Stimulated activated CD8-positive, alpha-beta memory T cell treated with anti-CD3 and anti-CD28 coated beads, Interleukin-15, amount 100 ng/mL, for 24 hours (primary cell): ENCODE data around the gene AGAP2.

Experiments
- DNase-seq: peaks from one replicate; pipeline ENCODE4 v3.0.0-alpha.2; 2020; ENCODE audit warnings: low read depth

Gene AGAP2

DNA sequence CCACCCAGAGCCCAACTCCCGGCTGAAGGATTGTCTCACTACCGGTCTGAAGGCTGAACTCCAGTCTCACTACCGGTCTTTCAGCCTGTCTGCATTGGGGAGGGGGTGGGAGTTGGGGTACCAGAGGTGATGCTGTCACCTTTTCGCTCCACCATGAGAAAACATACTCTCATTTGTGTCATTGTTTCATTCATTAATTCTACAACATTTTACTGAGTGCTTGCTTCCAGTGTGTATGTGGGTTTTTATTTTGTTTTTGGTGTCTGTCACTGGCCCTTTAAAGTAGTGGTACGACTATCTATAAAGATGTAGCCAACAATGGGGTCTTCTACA lies 14.1 kb upstream of the AGAP2 start:
- DNase-seq = no peak

DNA sequence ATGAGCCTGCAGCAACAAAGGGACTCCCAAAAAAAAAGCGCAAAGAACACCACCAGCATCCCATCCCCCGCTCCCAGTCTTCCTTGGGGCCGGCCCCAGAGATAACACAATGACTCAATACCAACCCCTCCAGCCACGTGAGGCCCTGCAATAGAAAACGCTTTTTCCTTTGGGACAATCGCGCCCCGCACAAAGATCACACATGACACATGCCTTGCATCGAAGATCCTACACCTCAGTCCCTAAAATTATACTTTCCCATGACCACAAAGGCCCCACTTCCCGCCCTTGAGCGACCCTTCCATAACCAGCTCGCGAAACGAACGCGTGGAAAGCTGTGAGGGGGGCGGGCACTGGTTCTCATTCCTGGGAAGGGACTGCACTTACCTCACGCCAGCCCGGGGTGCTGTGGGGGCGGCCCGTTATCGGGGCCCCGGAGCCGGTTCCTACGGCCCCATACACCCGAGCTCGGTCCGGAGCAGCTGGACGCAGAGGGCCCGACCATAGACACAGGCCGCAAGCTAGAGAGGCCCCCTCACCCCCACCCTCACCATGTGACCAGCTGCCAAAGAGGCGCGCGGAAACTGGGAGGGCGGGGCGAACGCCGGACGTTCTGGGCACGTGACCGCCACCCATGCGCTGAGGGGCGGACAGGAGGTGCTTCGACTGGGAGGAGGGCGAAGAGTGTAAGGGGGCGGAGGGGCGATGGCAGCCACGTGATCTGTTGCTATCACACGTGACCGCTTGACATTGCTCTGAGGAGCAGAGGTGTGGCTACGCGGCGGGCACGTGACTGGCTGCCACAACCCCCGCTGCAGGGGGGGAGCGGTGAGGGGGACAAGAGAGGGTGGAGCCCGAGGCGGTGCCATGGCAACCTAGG lies 13.5 kb upstream of the AGAP2 start, which contains the start of gene CDK4:
Gene CDK4, minus strand, starts transcription at position 523 of the 880 bp plus-strand sequence. CDS start 593 bp downstream, outside the sequence.
- peak; percentile 94 for DNase-seq

DNA sequence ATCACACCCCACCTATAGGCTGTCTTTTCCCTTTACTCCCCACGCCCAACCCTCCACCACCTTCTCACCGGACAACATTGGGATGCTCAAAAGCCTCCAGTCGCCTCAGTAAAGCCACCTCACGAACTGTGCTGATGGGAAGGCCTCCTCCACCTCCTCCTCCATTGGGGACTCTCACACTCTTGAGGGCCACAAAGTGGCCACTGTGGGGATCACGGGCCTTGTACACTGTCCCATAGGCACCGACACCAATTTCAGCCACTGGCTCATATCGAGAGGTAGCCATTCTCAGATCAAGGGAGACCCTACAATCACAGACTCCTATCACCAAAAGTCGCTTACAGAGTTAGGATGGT lies 12.9 kb upstream of the AGAP2 start:
- DNase-seq = no peak

DNA sequence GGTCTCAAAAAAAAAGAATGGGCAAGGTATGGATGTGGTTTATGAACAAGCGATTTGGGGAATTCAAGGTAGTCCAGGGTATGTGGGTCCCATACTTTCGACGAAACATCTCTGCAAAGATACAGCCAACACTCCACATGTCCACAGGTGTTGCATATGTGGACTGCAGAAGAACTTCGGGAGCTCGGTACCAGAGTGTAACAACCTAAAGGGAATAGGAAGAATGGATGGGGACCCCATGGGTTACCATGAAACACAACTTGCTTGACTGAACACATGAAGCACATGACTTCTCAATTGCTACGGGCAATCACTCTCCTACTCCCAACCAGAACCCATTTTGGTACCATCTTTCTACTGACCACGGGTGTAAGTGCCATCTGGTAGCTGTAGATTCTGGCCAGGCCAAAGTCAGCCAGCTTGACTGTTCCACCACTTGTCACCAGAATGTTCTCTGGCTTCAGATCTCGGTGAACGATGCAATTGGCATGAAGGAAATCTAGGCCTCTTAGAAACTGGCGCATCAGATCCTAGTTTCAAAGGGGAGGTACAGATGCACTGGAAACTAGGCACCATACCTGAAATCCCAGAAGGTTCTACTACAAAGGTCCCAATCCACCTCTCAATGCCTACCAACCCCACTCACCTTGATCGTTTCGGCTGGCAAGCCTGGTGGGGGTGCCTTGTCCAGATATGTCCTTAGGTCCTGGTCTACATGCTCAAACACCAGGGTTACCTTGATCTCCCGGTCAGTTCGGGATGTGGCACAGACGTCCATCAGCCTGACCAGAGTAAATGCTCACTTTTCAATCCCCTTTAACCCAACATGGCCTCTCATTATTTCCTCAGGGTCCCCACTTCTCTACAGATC lies 12.3 kb upstream of the AGAP2 start:
- DNase-seq = no peak

DNA sequence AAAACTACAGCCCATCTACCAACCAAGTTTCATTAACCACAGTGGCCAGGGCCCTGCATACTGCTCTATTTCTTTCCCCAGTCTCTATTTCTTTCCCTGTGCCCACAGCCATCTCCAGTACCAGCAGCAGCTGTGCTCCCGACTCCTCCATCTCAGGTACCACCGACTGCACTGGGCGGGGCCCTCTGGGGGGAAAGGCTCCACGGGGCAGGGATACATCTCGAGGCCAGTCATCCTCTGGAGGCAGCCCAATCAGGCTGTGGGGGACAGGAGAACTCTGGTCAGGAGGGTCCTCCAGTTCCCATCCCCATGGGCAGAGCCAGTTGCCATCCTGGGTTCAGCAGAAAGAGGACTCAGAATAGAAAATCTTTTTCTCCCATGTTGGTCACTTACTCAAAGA lies 10.5 kb upstream of the AGAP2 start:
- DNase-seq = no peak

DNA sequence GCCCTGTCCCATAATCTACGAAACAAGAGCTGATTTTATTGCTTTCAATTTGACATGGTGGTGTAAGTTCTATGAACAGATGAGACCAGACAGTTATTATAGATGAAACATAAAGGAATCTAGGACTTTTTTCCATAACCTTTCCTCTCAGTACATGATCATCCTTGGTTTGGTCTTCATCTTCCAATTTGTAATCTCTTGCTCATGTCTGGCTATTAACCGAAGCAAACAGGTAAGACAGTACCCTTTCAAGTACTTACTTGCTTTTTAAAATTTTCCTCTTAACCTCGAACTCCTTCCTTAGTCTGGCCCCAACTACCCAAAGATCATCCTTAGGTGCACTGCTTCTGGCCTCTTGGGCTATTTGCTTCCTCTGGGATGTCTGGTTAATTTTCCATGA lies 7.5 kb upstream of the AGAP2 start:
- no peak for DNase-seq

DNA sequence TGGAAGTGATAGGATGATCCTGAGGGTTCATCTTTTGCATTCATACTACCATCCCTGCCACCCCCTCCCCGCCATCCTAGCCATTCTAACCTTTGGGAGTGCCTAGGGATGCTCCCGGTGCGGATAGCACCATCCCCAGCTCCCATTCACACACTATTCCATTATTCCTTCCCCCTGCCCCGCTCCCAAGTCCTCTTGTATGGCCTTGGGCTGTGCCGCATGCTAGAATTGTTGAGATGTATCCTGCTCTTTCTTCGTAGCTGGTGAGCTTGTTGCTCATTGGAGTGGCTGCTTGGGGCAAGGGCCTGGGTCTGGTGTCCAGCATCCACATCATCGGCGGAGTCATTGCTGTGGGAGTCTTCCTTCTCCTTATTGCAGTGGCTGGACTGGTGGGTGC lies 6.9 kb upstream of the AGAP2 start:
- DNase-seq = no peak

DNA sequence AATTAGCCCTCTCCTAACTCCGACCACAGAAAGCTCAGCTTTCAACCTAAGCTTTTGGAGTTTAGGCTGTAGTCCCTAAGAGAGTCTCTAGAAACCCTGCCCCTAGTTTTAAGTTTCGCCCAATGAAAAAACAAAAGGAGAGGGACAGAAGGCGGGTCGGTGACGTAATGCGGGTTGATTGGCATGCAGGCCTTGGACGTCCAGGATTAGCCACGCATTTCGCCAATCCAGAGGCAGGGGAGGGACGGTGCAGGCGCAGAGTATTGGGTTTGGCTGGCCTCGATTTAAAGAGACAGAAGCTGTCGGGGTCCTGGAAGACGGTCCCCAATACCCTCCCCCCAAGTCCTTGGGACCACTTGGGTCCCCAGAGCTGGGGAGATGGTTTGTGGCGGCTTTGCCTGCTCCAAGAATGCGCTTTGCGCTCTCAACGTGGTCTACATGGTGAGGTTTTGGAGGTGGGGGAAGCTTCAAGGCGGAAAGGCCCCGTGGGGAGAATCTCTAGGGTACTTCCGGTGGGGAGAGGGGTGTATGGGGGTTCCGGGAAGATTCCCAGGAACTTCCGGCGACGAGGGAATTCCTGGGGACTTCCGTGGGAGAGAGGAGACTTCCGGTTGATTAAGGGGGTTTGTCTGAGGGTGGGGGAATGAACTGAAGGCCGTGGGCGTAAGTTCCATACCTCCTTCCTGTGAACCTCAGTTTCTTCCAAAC lies 6.4 kb upstream of the AGAP2 start, which contains the start of gene TSPAN31:
Gene TSPAN31, plus strand, starts transcription at position 263 of the 708 bp plus-strand sequence. Its CDS starts 116 bp downstream, at position 379.
- peak; percentile 81 for DNase-seq

DNA sequence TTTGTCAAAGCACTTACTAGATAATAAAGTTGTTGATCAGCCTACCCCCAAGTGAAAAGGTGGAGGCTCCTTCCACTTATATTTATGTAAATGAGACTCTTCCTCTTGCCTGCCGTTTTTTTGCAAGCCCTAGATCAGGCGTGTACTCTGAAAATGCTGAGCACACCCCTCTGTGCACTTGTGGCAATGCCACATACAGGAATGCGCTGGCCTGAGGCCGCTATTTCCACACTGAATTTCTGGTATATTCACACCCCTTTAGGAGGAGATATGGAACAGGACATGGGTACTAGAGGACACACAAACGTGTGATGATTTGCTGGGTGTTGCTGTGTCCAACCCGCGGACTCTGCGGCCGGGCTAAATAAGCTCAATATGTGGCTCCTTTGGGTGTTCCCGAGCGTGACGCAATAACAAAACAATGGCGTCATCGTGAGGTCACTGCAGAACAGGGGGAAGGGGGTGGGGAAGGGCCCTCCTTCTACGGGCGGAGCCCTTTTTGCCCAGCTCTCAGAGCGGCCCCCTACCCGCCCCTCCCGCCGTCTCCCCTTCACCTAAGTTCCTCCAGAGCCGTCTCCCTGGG lies 5.7 kb upstream of the AGAP2 start:
- no peak for DNase-seq

DNA sequence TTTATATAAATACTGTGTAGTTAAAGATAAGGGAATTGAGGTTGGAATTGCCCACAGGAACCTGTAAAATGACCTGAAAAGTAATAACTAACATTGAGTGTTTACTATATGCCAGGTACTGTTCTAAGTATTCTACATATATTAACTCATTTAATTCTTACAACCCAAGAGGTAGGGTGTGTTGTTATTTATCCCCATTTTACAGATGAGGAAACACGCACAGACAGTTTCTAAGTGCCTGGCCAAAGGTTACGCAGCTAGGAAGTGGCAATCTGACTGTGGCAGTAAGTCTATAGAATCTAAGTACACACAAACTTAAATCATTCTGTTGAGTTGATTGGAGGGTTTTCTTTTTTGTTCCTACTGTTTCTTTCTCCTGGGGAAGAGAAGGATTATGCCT lies 5.2 kb upstream of the AGAP2 start:
- no peak for DNase-seq

DNA sequence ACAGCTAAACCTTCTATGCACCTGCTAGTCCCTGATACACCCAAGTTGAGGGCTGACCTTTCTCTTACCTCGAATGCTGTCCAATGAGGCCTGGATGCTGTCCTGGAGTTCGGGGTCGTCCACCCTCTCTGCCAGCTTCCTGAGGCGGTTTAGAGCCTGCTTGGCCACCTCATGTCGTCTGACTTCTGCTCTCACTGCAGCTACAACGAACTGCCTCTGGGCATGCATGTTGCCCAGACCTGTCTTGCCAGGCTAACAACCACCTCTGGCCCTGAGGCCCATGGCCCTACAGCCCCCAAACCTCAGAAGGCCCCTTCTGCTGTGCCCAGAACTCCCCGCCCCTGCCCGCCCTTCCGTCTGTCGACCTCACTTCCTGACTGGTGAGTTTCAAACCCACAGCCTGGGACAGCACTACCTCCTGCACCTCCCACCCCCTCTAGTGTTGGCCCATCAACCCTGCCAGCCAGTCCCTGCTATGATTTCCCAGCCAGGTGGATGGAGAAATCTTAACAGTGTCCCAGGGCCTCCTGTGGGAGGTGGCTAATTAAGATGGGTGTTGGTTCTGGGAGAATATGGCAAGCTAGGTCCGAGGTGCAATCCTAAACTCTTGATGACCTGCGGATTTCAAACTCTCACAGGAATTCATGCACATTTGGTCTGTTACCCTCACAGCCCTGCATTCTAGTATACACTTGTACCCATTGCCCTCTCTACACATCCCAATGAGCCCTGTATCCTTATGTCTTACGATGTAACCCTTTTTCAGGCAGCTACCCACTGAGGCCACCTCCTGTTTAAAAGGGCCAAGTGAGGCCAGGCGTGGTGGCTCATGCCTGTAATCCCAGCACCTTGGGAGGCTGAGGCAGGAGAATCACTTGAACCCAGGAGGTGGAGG lies 3.5 kb upstream of the AGAP2 start:
- DNase-seq = no peak

DNA sequence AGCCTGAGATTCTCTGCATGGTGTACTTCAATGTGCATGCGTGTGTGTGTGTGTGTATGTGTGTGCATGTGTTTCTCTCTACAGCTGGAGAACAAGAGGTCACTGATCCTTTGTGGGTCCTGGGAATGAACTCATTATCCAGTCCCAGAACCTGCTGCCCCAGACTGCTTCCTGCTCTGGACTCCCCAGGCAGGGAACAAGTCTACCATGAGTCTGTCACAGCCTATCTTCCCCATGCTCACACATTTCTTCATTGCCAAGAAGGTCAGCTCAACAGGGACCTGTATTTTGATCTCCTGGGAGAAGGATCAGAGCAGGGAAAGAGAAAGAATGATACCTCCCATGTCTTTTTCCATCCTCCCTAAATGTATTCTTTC lies 2.9 kb upstream of the AGAP2 start:
- DNase-seq = no peak

DNA sequence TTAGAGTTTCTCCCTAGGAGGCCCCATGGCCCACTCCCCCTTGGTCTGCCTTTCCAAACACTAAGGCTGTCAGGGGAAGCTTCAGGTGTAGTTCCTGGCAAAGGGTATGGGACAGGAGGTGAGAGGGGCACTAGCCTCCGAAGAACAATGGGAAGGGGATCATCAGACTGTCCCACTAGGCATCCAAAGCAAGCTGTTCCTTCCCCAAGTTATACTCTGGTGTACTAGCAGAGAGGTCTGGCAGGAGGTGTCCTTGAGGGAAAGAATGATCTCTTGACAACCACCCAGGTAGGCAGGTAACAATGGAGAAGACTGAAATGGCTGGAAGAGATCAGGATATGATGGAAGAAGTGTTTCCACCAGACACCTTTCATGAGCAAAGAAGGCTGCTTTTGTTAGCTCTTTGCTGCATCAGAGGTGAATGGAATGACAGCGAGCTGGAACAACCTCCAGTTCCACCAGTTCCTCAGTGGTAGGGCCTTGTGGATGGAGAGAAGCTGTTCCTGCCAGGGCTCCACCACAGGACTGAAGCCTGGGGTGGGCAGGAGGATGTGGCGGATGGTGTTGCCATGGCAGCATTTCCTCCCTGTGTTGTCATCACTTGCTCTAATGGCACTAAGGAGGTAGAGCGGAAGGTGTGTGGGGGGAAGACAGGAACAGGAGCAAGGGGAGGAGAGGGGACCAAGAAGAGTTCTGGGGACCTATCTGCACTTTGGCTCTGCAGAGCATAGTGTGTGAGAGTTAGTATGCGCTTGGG lies 2.3 kb upstream of the AGAP2 start:
- DNase-seq = no peak

DNA sequence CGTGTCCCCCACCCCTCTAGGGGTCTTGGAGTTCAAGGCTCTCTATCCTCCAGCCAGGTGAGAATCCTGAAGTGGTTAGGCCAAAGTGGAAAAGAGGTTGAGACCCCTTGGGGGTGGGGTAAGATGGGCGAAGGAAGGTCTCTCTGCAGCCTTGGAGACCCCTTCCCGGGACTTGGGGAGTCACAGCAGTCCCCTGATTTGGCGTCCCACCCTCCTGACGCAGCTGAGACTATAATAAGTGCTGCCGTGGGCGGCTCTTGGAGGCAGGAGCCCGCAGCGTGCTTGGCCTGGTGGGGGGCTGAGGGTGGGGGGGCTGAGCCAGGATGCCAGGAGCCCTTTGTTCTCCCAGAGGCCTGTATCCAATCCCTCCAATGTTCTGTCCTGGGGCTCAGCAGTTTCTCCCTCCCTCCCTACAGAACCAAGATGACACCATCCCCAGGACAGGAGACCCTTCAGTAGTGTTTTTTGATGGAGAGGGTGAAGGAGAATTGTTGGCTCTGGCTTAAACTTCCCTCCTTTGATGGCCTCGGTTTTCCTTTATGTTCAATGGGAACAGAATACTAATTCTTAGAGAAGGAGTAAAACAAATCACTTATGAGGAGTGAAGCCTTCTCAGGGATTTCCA lies 1.5 kb upstream of the AGAP2 start:
- DNase-seq = no peak

DNA sequence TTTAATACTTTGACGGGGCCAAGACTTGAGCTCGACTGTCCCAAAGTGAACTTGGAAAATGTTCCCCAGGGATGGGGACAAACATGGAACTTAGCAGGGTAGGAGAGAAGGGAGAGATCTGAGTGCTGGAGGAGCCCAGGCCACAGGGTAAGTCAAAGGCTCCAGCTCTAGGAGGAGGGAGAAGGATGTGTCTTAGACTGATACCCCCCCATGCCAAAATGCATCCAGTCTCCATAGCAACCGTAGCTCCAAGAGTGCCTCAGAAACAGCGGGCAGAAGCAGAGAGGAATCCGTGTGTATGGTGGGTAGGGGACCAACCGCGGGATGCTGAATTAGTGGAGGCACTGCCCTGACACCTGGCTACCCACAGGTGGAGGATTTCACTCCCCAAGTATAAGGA lies 845 bp upstream of the AGAP2 start:
- DNase-seq = no peak

DNA sequence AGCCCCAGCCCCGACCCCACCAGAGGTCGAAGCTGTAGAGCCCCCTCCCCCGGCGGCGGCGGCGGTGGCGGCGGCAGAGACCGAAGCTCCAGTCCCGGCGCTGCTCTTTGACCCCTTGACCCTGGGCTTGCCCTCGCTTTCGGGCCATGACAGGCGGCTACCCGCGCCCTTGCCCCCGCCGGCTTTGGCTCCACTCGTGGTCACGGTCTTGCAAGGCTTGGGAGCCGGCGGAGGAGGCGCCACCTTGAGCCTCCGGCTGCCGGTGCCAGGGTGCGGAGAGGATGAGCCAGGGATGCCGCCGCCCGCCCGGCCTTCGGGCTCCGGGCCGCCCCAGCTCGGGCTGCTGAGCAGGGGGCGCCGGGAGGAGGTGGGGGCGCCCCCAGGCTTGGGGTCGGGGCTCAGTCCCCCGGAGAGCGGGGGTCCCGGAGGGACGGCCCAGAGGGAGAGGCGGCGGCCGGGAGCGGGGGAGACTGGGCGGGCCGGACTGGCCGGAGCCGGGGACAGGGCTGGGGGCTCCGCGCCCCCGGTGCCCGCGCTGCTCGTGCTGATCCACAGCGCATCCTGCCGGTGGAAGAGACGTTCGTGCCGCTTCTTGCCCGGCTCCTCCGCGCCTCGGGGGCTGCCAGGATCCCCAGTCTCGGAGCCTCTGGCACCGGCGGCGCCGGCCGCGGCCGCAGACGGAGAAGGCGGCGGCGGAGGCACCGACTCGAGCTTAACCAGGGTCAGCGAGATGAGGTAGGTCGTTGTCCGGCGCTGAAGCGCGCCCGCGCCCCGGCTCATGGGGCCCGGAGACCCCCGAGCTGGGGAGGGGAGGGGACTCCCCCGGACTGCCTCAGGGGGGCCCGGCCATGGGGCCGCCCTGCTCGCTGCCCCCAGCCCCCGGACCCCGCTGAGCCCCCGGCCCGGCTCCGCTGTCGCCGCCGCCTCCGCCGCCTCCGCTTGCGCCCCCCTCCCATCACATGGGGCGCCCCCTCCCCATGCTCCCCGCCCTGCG lies 778 bp downstream of the AGAP2 start:
- DNase-seq = no peak

DNA sequence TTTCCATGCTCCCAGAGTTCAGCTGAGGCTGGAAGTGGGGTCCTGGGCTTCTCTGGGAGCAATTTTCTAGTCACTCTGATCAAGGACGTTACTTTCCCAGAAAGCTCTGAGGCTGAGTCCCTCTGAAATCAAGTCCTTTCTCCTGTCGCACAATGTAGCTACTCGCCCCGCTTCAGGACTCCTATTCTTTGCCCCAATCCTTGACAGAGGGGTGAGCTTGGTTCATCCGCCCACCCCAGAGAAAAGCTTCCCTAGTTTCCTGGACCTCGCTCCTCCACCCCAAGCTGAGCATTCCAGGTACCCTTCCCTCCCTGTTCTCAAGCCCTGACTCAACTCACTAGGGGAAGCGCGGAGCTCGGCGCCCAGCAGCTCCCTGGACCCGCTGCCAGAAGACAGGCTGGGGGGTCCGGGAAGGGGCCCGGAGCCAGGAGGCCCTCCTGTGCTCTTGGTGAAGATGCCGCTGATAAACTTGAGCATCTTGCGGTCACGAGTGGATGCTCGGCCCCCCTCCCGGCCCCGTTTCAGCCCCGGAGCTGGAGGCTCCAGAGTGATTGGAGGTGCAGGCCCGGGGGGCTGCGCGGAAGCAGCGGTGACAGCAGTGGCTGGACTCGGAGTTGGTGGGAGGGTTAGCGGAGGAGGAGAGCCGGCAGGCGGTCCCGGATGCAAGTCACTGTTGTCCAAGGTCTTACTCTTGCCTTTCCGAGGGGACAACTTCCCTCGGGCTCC lies 1.6 kb downstream of the AGAP2 start:
- DNase-seq = no peak
